ENCODE results near the gene RASGEF1C.

RASGEF1C gene

GRCh38 chr5:180138214-180138975 lies 70.6 kb downstream of the RASGEF1C start:
- Histone ChIP-seq H3K9me3 (ENCODE audit: insufficient read depth, low read length) (no peaks in the 10 kb centered on the region), H3K79me2 (ENCODE audit: insufficient read depth, low read length) (no peaks in the 10 kb centered on the region), H3K9ac (ENCODE audit: low read length) (no peak overlapping the region), H3K9me2 (replicated peaks; ENCODE audit: insufficient read depth, low read length) (no peaks in the 10 kb centered on the region), H3K27ac (ENCODE audit: low read depth, low read length) (no peak overlapping the region), H3K4me3 (ENCODE audit: insufficient read depth, low read length, poor library complexity, severe bottlenecking) (no peak overlapping the region), H2AFZ (ENCODE audit: low read depth, low read length, severe bottlenecking) (no peak overlapping the region), H4K20me1 (ENCODE audit: low read depth, low read length) (no peaks in the 10 kb centered on the region), H3K4me2 (ENCODE audit: low read depth, low read length, poor library complexity, severe bottlenecking) (no peak overlapping the region), H3K27me3 (ENCODE audit: low read length) (no peaks in the 10 kb centered on the region), H3K36me3 (ENCODE audit: low read length) (no peaks in the 10 kb centered on the region), H3F3A (ENCODE audit: insufficient read depth) (no peaks in the 10 kb centered on the region)
- TF ChIP-seq EZH2phosphoT487 (conservative IDR thresholded peaks at IDR 0.05; ENCODE audit: low read length) (no peak), CTCF (IDR thresholded peaks at IDR 0.05; ENCODE audit: insufficient read depth, low read length, poor library complexity, severe bottlenecking) (no peak)

GRCh38 chr5:180137401-180138213 lies 71.4 kb downstream of the RASGEF1C start:
- no peak overlapping the region for H3K27ac ChIP-seq (ENCODE audit: low read depth, low read length)
- no peaks in the 10 kb centered on the region for H3K36me3 ChIP-seq (ENCODE audit: low read length)
- no peaks in the 10 kb centered on the region for H4K20me1 ChIP-seq (ENCODE audit: low read depth, low read length)
- no peaks in the 10 kb centered on the region for H3F3A ChIP-seq (ENCODE audit: insufficient read depth)
- no peak overlapping the region for H3K4me3 ChIP-seq (ENCODE audit: insufficient read depth, low read length, poor library complexity, severe bottlenecking)
- H3K9me3 ChIP-seq (ENCODE audit: insufficient read depth, low read length), result no peaks in the 10 kb centered on the region
- H2AFZ ChIP-seq (ENCODE audit: low read depth, low read length, severe bottlenecking), result no peak overlapping the region
- no peak overlapping the region for H3K4me2 ChIP-seq (ENCODE audit: low read depth, low read length, poor library complexity, severe bottlenecking)
- no peak for TF ChIP-seq CTCF (IDR thresholded peaks at IDR 0.05; ENCODE audit: insufficient read depth, low read length, poor library complexity, severe bottlenecking)
- no peak for TF ChIP-seq EZH2phosphoT487 (conservative IDR thresholded peaks at IDR 0.05; ENCODE audit: low read length)
- H3K9me2 ChIP-seq (replicated peaks; ENCODE audit: insufficient read depth, low read length), result no peaks in the 10 kb centered on the region
- H3K9ac ChIP-seq (ENCODE audit: low read length), result no peak overlapping the region
- H3K27me3 ChIP-seq (ENCODE audit: low read length), result no peaks in the 10 kb centered on the region
- H3K79me2 ChIP-seq (ENCODE audit: insufficient read depth, low read length), result no peaks in the 10 kb centered on the region

GRCh38 chr5:180136630-180137381 lies 72.2 kb downstream of the RASGEF1C start:
- TF ChIP-seq CTCF (IDR thresholded peaks at IDR 0.05; ENCODE audit: insufficient read depth, low read length, poor library complexity, severe bottlenecking), result no peak
- no peak for TF ChIP-seq EZH2phosphoT487 (conservative IDR thresholded peaks at IDR 0.05; ENCODE audit: low read length)
- no peaks in the 10 kb centered on the region for H3F3A ChIP-seq (ENCODE audit: insufficient read depth)

More at GRCh38 chr5:180136630-180137381, 72.2 kb downstream of the RASGEF1C start:
- Histone ChIP-seq H3K27ac (ENCODE audit: low read depth, low read length) (no peak overlapping the region), H2AFZ (ENCODE audit: low read depth, low read length, severe bottlenecking) (no peak overlapping the region), H3K4me3 (ENCODE audit: insufficient read depth, low read length, poor library complexity, severe bottlenecking) (no peak overlapping the region), H3K9me2 (replicated peaks; ENCODE audit: insufficient read depth, low read length) (no peaks in the 10 kb centered on the region), H3K4me2 (ENCODE audit: low read depth, low read length, poor library complexity, severe bottlenecking) (no peak overlapping the region), H3K9ac (ENCODE audit: low read length) (no peak overlapping the region), H4K20me1 (ENCODE audit: low read depth, low read length) (no peaks in the 10 kb centered on the region), H3K27me3 (ENCODE audit: low read length) (no peaks in the 10 kb centered on the region), H3K9me3 (ENCODE audit: insufficient read depth, low read length) (no peaks in the 10 kb centered on the region), H3K79me2 (ENCODE audit: insufficient read depth, low read length) (no peaks in the 10 kb centered on the region), H3K36me3 (ENCODE audit: low read length) (no peaks in the 10 kb centered on the region)
